ENCODE results near the gene ANGPTL5. TPM values are rescaled to one million over a fixed set of nuclear protein-coding genes. Genes with fewer than 3 reads are reported as not detected.

ANGPTL5 gene
- polyA plus RNA-seq, 1 donor (not counting 4 experiments of a cell fraction or from before 2014, with no cell fraction given) = 0.03 TPM

DNA sequence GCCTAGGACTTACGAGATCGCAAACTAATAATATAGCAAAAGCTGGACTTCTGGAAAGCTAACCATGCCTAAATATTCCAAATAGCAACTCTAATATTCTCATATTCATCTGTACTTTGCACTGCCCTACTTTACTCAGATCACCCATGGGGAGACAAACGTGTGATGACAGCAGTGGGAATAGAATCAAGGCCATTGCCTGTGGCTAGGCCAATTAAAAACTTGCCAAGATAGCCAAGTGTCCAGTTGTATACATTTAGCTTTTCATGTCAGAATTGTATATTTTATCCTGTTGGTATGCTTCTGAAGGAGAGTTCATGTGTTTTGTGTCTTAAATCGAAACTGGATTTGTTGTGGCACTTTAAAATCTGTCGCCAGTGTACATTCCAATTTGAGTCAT lies 2.7 kb downstream of the ANGPTL5 start:
- Histone ChIP-seq H3K9me3 (ENCODE audit: control insufficient read depth, low read depth, low read length) (no peaks in the 10 kb centered on the region), H3K36me3 (ENCODE audit: control insufficient read depth in 2 of 2, extremely low read depth in 1 of 2, insufficient read depth in 2 of 2, low read length in 2 of 2) (no peaks in the 10 kb centered on the region), H3K27ac (ENCODE audit: control insufficient read depth, insufficient read depth, low read length) (no peak overlapping the region), H3K4me2 (ENCODE audit: control insufficient read depth, extremely low read depth, insufficient read depth, low read depth, low read length) (no peak overlapping the region), H3K9me1 (ENCODE audit: control insufficient read depth, extremely low read depth, insufficient read depth, low read length) (no peaks in the 10 kb centered on the region), H3K4me3 (ENCODE audit: control insufficient read depth in 2 of 3, extremely low read depth in 1 of 3, insufficient read depth in 2 of 3, low read depth in 1 of 3, low read length in 3 of 3) (no peak overlapping the region), H2AFZ (ENCODE audit: control insufficient read depth, low read length) (no peak overlapping the region), H3K79me2 (ENCODE audit: control insufficient read depth, insufficient read depth, low read length) (no peaks in the 10 kb centered on the region), H3K4me1 (ENCODE audit: control insufficient read depth, extremely low read depth, insufficient read depth, low read length) (peaks cover 18% of the 10 kb centered on the region), H4K20me1 (ENCODE audit: control insufficient read depth, extremely low read depth, insufficient read depth, low read length) (no peaks in the 10 kb centered on the region), H3K9ac (ENCODE audit: control insufficient read depth, extremely low read depth, insufficient read depth, low read length) (no peak overlapping the region), H3K27me3 (ENCODE audit: control insufficient read depth, extremely low read depth, insufficient read depth, low read length) (no peaks in the 10 kb centered on the region)
- FAIRE-seq (no peak), DNase-seq (ENCODE audit: low read depth, low spot score) (no peak)
- dilution Hi-C loops (cut with MboI; ENCODE audit: extremely low pct_ligation_motif_present, low sequenced_read_pairs) = no loop called here
- TF ChIP-seq, protein P1, sequence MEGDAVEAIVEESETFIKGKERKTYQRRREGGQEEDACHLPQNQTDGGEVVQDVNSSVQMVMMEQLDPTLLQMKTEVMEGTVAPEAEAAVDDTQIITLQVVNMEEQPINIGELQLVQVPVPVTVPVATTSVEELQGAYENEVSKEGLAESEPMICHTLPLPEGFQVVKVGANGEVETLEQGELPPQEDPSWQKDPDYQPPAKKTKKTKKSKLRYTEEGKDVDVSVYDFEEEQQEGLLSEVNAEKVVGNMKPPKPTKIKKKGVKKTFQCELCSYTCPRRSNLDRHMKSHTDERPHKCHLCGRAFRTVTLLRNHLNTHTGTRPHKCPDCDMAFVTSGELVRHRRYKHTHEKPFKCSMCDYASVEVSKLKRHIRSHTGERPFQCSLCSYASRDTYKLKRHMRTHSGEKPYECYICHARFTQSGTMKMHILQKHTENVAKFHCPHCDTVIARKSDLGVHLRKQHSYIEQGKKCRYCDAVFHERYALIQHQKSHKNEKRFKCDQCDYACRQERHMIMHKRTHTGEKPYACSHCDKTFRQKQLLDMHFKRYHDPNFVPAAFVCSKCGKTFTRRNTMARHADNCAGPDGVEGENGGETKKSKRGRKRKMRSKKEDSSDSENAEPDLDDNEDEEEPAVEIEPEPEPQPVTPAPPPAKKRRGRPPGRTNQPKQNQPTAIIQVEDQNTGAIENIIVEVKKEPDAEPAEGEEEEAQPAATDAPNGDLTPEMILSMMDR (optimal IDR thresholded peaks at IDR 0.05 in 1 of 3, IDR thresholded peaks at IDR 0.05 in 1 of 3, conservative IDR thresholded peaks at IDR 0.05 in 1 of 3; ENCODE audit: extremely low read depth in 1 of 3, insufficient read depth in 2 of 3, low read length in 3 of 3) = no peak
- no peak for TF ChIP-seq EZH2 (IDR thresholded peaks at IDR 0.05; ENCODE audit: low read length)

DNA sequence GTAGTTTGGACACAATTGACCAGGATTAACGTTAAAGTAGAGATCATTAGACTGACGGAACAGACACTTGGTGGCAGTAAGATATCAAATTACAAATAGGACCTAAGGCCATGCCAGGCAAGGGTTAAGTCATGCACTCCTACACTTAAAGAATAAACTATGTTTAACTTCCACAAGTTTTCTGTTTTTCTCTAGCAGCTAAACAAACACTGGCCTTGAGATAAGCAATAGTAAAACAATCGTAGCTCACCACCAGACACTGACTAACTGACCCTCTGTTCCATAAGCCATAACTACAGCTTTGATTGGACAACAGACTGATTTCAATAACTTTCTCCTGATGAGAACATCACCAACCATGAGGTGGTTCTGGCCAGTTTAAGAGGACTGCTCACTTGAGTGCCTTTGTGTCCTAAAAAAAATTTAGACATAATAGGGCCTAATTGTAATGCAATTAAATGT lies 3.5 kb downstream of the ANGPTL5 start:
- Histone ChIP-seq H3K4me1 (ENCODE audit: control insufficient read depth, extremely low read depth, insufficient read depth, low read length) (peaks cover 18% of the 10 kb centered on the region), H3K9ac (ENCODE audit: control insufficient read depth, extremely low read depth, insufficient read depth, low read length) (no peak overlapping the region), H3K4me3 (ENCODE audit: control insufficient read depth in 2 of 3, extremely low read depth in 1 of 3, insufficient read depth in 2 of 3, low read depth in 1 of 3, low read length in 3 of 3) (no peak overlapping the region), H4K20me1 (ENCODE audit: control insufficient read depth, extremely low read depth, insufficient read depth, low read length) (no peaks in the 10 kb centered on the region), H3K27me3 (ENCODE audit: control insufficient read depth, extremely low read depth, insufficient read depth, low read length) (no peaks in the 10 kb centered on the region), H3K79me2 (ENCODE audit: control insufficient read depth, insufficient read depth, low read length) (no peaks in the 10 kb centered on the region), H3K27ac (ENCODE audit: control insufficient read depth, insufficient read depth, low read length) (no peak overlapping the region), H2AFZ (ENCODE audit: control insufficient read depth, low read length) (no peak overlapping the region), H3K36me3 (ENCODE audit: control insufficient read depth in 2 of 2, extremely low read depth in 1 of 2, insufficient read depth in 2 of 2, low read length in 2 of 2) (no peaks in the 10 kb centered on the region), H3K4me2 (ENCODE audit: control insufficient read depth, extremely low read depth, insufficient read depth, low read depth, low read length) (no peak overlapping the region), H3K9me1 (ENCODE audit: control insufficient read depth, extremely low read depth, insufficient read depth, low read length) (no peaks in the 10 kb centered on the region), H3K9me3 (ENCODE audit: control insufficient read depth, low read depth, low read length) (no peaks in the 10 kb centered on the region)
- no peak for TF ChIP-seq EZH2 (IDR thresholded peaks at IDR 0.05; ENCODE audit: low read length)
- TF ChIP-seq, protein P1 (optimal IDR thresholded peaks at IDR 0.05 in 1 of 3, IDR thresholded peaks at IDR 0.05 in 1 of 3, conservative IDR thresholded peaks at IDR 0.05 in 1 of 3; ENCODE audit: extremely low read depth in 1 of 3, insufficient read depth in 2 of 3, low read length in 3 of 3) = no peak
- dilution Hi-C loops (cut with MboI; ENCODE audit: extremely low pct_ligation_motif_present, low sequenced_read_pairs) = no loop called here
- FAIRE-seq (no peak), DNase-seq (ENCODE audit: low read depth, low spot score) (no peak)

Data from keratinocyte (primary cell).